HepG2 (cell line): ENCODE measurements around the gene STEAP2. TPM values are rescaled to one million over a fixed set of nuclear protein-coding genes. Genes with fewer than 3 reads are reported as not detected.

Experiments used
- AHDC1 ChIP-seq: sonication (generic); formaldehyde crosslinking; IDR thresholded peaks from 2 replicates; pipeline ENCODE4 v1.5.1; 2020; ENCODE audit warnings: mild to moderate bottlenecking, missing genetic modification reagents, borderline replicate concordance
- FOXP4 ChIP-seq: sonication (generic); formaldehyde crosslinking; IDR thresholded peaks from 2 replicates; pipeline ENCODE4 v1.4.0; 2020; ENCODE audit warnings: missing genetic modification reagents
- HDAC1 ChIP-seq: sonication (generic); formaldehyde crosslinking; IDR thresholded peaks from 2 replicates; pipeline ENCODE4 v1.5.1; 2020; ENCODE audit warnings: mild to moderate bottlenecking, missing genetic modification reagents
- HNF4G ChIP-seq, 2 experiments: sonication (generic) in 1 of 2; formaldehyde crosslinking in 1 of 2; IDR thresholded peaks; 2 replicates each; pipeline versions ENCODE4 v1.4.0 to v1.6.1; 2011 to 2020; ENCODE audit warnings: borderline replicate concordance in 2 of 2, low read depth in 2 of 2, mild to moderate bottlenecking in 2 of 2, low read length in 1 of 2, missing genetic modification reagents in 1 of 2, moderate library complexity in 1 of 2
- KDM1A ChIP-seq: IDR thresholded peaks from 2 replicates; pipeline ENCODE4 v1.6.1; 2016; ENCODE audit warnings: missing compliant biosample characterization
- MTF2 ChIP-seq: sonication (generic); formaldehyde crosslinking; IDR thresholded peaks from 2 replicates; pipeline ENCODE4 v1.5.0; 2020; ENCODE audit warnings: missing genetic modification reagents, borderline replicate concordance
- NR2F6 ChIP-seq, 2 experiments: IDR thresholded peaks; 2 replicates each; pipeline ENCODE4 v1.6.1; 2016; ENCODE audit warnings: antibody characterized with exemption in 1 of 2, mild to moderate bottlenecking in 1 of 2
- PAXIP1 ChIP-seq: sonication (generic); formaldehyde crosslinking; conservative IDR thresholded peaks from 2 replicates; pipeline ENCODE4 v1.4.0; 2020; ENCODE audit warnings: mild to moderate bottlenecking, missing genetic modification reagents, moderate library complexity
- POGZ ChIP-seq: sonication (generic); formaldehyde crosslinking; IDR thresholded peaks from 2 replicates; pipeline ENCODE4 v1.4.0; 2020; ENCODE audit warnings: mild to moderate bottlenecking, missing genetic modification reagents
- RFXAP ChIP-seq: sonication (generic); formaldehyde crosslinking; IDR thresholded peaks from 2 replicates; pipeline ENCODE4 v1.4.0; 2020; ENCODE audit warnings: missing genetic modification reagents, borderline replicate concordance
- ZNF296 ChIP-seq: sonication (generic); formaldehyde crosslinking; conservative IDR thresholded peaks from 2 replicates; pipeline ENCODE4 v1.5.0; 2020; ENCODE audit warnings: mild to moderate bottlenecking, missing genetic modification reagents
- ZNF503 ChIP-seq: sonication (generic); formaldehyde crosslinking; IDR thresholded peaks from 2 replicates; pipeline ENCODE4 v1.4.0; 2020; ENCODE audit warnings: missing genetic modification reagents
- polyA plus RNA-seq, 8 experiments: library from polyadenylated mRNA; depleted of rRNA in 3 of 8; stranded (reverse) in 7 of 8; unstranded in 1 of 8; fragments of >200 nt; fragmentation: Illumina TruSeq in 4 of 8; extraction: Trizol in 4 of 8; gene quantifications; 2 replicates each; pipeline versions ENCODE4 v1.2.1 to v1.2.3, GENCODE V29; 2011 to 2016; ENCODE audit warnings: low read depth in 4 of 8, missing spikeins in 1 of 8, mixed read lengths in 1 of 8; ENCODE audit not compliant: insufficient read depth in 1 of 8
- total RNA-seq, 5 experiments: library from RNA; depleted of rRNA; stranded (reverse); fragments of >200 nt; fragmentation: Illumina TruSeq; extraction: Trizol; gene quantifications; 2 replicates each; pipeline ENCODE4 v1.2.3, GENCODE V29; 2016; ENCODE audit warnings: low read depth in 1 of 5

The STEAP2 gene
- total and polyA plus RNA-seq, 2 of the 13 experiments (the other 11 are each of a cell fraction or from before 2014, with no cell fraction given) = 4.3 to 4.4 TPM

- TF ChIP-seq HNF4G (IDR thresholded peaks at IDR 0.05; ENCODE audit: borderline replicate concordance, low read depth, low read length) = peak; percentile 15; the same call in 1 of the 2 replicates
- no peak for TF ChIP-seq HNF4G (CRISPR knock-in tag; IDR thresholded peaks at IDR 0.05; ENCODE audit: borderline replicate concordance, low read depth)
- peak; percentile 40 for TF ChIP-seq HDAC1 (CRISPR knock-in tag)
- TF ChIP-seq AHDC1 = peak; percentile 63; the same call in 1 of the 2 replicates
- 0 out of 2 replicates have a peak, but pooled peaks have one; percentile 10 for TF ChIP-seq ZNF503
- TF ChIP-seq NR2F6 (IDR thresholded peaks at IDR 0.05) = peak; percentile 68
- TF ChIP-seq NR2F6 (CRISPR knock-in tag; IDR thresholded peaks at IDR 0.05) = peak; percentile 30; the same call in 1 of the 2 replicates
- TF ChIP-seq MTF2 (CRISPR knock-in tag) = no peak
- peak; percentile 49; the same call in 1 of the 2 replicates for TF ChIP-seq POGZ (CRISPR knock-in tag)
- peak; percentile 85 for TF ChIP-seq PAXIP1 (CRISPR knock-in tag)
- TF ChIP-seq ZNF296 (CRISPR knock-in tag) = no peak
- TF ChIP-seq FOXP4 = peak; percentile 92
- no peak for TF ChIP-seq RFXAP (CRISPR knock-in tag)
- TF ChIP-seq KDM1A (CRISPR knock-in tag) = no peak
Observed at GRCh38 chr7:90210475-90210874, 1.1 kb upstream of the STEAP2 start (continued).
